GM21515 (cell line): Measurements from ENCODE around the gene FMN1.

Experiments used
- ATAC-seq: cut with Tn5 transposase; IDR thresholded peaks from one replicate; pipeline ENCODE4 v1.9.1; 2021; ENCODE audit not compliant: unreplicated experiment

FMN1 gene

DNA sequence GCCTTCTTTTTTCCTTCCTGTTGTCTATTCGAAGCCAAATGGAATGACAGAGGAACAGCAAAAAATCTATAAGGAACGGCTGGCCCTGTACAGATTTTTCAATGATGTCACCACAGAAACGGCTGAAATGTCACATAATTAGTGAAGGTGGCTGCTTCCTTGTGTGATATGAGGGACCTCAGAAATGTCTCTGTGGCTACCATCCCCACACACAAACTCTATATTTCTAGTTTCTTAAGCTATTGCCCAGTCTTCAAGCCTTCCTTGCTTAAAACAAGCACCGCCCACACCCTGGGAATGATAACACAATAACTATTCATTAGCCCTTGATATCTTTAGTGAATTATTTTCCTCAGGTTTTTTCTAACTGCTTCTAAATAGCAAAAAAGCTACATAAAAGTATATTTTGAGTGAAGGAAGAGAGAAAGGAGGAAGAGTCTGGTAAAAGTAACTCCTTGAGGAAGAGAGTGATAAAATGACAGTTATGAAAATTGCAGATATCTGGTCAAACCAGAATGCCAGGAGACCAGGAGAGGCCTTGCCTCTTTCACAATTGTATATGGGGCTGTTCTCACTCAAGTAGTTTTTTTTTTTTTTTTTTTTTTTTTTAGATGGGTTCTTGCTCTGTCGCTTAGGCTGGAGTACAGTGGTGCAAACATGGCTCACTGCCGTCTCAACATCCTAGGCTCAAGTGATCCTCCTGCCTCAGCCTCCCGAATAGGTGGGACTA, 38.7 kb downstream of the FMN1 start:
- ATAC-seq, result no peak

DNA sequence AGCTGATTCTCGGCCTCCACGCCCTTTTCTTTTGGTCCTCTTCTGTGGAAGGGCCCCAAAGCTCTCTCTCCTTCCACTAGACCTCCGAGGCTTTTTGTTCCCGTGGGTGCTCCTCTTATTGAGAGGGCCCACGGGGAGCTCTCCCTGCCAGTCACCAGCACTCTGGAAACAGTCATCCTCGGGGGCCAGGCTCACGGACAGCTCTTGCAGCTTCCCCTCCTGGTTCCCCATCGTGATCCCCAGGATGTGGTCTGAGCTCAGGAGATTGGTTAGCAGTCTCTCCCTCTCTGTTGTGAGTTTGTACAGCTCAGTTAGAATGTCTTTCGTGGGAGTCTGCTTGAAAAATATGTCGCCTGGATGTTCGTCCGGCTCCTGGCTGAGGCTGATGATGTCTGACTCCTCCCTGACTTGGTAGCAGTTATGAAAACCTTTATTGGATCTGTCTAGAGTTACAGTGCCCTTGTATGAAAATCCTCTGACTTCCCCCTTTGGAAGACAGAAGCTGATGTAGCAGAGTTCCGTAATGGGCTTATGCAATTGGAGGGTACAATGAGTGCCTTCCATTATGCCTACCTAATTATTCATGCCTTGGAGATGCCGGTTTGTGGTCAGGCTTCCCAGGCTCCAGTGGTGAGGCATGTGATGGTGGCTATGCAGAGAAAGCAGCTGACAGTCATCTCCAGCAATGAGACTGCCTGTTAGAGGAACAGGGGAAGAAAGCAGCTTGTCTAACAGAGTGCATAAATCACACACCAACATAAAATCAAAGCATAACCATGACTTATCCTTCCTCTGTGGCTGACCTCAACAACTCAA, 40.0 kb downstream of the FMN1 start:
- ATAC-seq, result no peak

GRCh38 chr15:33153548-33153947, 41.0 kb downstream of the FMN1 start:
- ATAC-seq, result no peak

GRCh38 chr15:33152502-33153109, 41.9 kb downstream of the FMN1 start:
- ATAC-seq, result no peak

- ATAC-seq, result no peak
These were observed 43.5 kb downstream of the FMN1 start for GRCh38 chr15:33150971-33151370.

GRCh38 chr15:33150431-33150941, 44.0 kb downstream of the FMN1 start:
- no peak for ATAC-seq

- no peak for ATAC-seq
These were observed 44.6 kb downstream of the FMN1 start for GRCh38 chr15:33149919-33150318.

GRCh38 chr15:33148129-33148751, 46.3 kb downstream of the FMN1 start:
- ATAC-seq, result no peak

DNA sequence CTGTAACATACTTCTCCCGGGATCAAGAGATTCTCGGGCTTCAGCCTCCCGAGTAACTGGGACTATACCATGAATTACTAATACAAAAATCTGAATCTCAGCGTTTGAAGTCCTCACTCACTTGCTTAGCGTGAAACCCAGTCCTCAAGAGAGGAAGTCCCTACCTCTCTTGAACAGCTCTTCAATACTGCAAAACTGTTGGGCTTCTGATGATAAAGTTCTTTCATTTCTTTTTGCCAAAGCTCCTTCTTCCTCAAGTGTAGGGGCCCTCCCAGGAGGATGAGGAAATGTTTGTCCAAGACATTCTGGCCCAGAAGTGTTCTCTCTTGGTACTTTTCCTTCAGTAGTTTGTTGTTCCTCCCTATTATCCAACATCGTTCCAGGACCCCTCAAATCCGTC, 48.5 kb downstream of the FMN1 start:
- no peak for ATAC-seq

- no peak for ATAC-seq
These were observed 49.1 kb downstream of the FMN1 start for GRCh38 chr15:33145447-33145846.

DNA sequence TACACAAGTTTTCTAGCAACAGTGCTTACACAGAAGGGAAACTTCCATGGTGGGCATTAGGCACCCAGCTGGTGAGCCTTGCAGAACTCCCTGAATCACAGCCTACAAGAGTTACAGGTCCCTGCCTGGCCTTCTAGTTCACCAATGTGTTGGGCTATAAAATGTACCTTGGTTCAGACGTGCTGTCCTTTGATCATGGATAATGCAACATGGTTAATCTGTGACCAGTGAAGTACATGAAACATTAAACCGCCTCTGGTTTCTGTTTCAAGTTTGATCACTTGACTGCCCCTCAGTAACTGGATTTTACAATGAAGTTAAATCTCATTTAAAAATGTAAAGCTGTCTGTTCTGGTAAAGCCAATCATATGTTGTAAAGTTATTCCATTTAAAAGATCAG, 51.8 kb downstream of the FMN1 start:
- ATAC-seq, result no peak

- no peak for ATAC-seq
These were observed 56.5 kb downstream of the FMN1 start for GRCh38 chr15:33138000-33138399.

DNA sequence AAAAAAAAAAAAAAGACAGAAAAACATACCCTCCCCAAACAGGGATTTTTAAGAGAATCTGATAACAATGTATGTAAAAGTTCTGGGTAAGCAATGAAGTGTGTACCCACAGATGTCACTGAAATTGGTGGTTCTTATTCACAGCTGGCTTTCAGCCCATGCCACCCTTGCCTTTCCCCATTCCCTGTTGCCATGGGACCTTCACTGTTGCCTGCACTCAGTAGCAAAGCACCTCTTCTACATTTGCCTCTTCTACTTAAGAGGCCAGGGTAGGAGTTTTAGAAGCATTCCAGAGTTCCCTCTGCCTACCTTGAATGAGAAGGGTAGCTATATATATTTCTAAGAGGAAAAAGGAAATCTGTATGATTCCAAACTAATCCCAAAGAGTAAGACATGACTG, 57.4 kb downstream of the FMN1 start:
- no peak for ATAC-seq

GRCh38 chr15:33136353-33136752, 58.2 kb downstream of the FMN1 start:
- no peak for ATAC-seq

- ATAC-seq, result no peak
These were observed 59.1 kb downstream of the FMN1 start for GRCh38 chr15:33135355-33135781.

GRCh38 chr15:33132722-33133345, 61.7 kb downstream of the FMN1 start:
- ATAC-seq, result no peak

DNA sequence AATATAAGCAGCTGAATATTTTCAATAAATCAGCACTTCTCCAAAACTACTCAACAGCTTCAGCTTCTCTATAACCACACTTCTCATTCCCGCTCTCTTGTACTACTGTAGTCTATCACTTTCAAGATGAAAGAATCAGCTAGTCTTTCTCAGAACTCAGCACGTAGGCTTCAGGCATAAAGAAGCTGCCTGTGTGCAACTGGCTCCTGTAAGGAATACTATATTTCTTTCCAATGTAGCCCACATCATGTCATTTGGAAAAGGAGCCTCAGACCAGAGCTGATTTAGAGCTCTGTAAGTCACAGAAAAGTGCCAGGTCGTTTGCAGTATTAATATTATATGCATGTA, 62.3 kb downstream of the FMN1 start:
- no peak for ATAC-seq

DNA sequence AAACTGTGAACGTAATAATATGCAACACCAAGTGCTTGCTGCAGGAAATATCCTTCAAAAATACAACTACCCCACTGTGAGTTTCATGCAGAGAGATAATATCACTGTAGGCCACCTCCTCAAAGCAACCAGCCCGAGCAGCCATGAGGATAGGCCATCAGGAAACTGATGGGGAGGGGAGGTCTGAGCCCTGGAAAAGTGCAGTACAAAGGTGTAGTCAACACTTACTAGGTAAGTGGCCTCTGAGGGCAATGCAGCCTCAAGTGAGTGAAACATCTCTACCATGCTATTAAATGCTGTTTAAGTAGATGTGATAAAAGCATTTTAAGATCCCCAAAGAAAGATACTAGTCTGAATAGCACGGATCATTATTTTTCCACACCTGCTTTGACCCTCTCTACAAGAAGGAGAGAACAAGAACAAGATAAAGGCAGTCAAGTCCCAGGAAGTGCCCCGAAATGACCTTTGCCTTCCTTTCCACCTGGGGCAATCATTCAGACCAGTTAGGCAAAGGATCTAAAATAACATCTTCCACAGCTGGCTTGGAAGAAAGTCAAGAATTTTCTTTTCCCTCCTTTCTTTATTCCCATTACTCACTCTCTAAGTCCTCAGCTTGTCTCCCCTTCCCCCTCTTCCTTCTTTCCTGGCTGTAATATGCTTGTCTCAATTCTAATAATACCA, 62.8 kb downstream of the FMN1 start:
- ATAC-seq, result no peak

DNA sequence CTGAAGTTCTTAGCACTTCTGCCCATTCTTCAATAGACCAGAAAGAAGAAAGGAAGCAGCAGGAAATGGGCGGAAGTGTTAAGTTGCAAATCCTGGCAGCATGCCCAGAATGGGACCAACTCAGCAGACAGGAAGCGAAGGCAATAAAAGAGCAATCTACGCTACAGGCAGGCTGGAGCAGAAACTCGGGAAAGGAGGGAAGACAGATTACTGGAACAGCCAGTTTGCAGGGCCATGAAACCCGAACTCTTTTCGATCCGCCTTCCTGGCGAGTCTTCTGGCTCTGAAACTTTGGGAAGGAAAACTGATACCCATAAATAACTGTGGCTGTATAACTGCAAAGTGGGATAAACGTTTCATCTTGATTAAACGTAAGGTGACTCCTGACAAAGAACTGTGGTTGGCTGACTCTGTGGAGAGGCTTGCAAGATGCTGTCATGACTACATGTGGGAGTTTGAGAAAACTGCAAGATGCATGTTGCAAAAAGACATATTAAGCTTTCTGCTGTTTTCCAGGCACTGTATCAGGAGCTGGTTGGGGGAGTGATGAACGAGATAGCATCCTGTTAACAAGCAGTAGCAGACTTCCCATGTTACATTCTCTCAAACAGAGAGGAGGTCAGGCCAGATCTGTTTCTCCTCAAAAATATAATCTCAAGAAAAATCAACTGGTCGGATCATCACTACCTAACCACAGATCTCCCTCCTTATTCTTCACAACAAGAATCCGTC, 67.8 kb downstream of the FMN1 start:
- ATAC-seq, result no peak
